ENCODE data around the gene FSTL5.

FSTL5 gene

GRCh38 chr4:161663844-161664243 is 500.0 kb downstream of the FSTL5 start:
- Histone ChIP-seq H3K4me3 (no peak overlapping the region), H3K4me1 (no peaks in the 10 kb centered on the region), H3K36me3 (no peaks in the 10 kb centered on the region), H3K4me2 (no peak overlapping the region), H3K27me3 (no peaks in the 10 kb centered on the region), H3K9ac (no peak overlapping the region), H4K20me1 (no peaks in the 10 kb centered on the region), H3K9me3 (no peaks in the 10 kb centered on the region), H3K27ac (no peak overlapping the region)
- no peak for TF ChIP-seq Cebpa-rat (IDR thresholded peaks at IDR 0.05)

- TF ChIP-seq Cebpa-rat (IDR thresholded peaks at IDR 0.05): no peak
- no peaks in the 10 kb centered on the region for H3K36me3 ChIP-seq
- H3K9ac ChIP-seq: no peak overlapping the region
- H3K4me3 ChIP-seq: no peak overlapping the region
- H3K4me1 ChIP-seq: no peaks in the 10 kb centered on the region
- H3K27me3 ChIP-seq: no peaks in the 10 kb centered on the region
- no peaks in the 10 kb centered on the region for H4K20me1 ChIP-seq
- no peak overlapping the region for H3K27ac ChIP-seq
- no peak overlapping the region for H3K4me2 ChIP-seq
- H3K9me3 ChIP-seq: no peaks in the 10 kb centered on the region
Observed at GRCh38 chr4:161658676-161659075, 505.1 kb downstream of the FSTL5 start.

- Histone ChIP-seq H3K27me3 (no peaks in the 10 kb centered on the region), H3K9ac (no peak overlapping the region)
- no peak for TF ChIP-seq Cebpa-rat (IDR thresholded peaks at IDR 0.05)
Observed at GRCh38 chr4:161657616-161658015, 506.2 kb downstream of the FSTL5 start.

GRCh38 chr4:161656594-161656993 is 507.2 kb downstream of the FSTL5 start:
- no peaks in the 10 kb centered on the region for H4K20me1 ChIP-seq
- no peaks in the 10 kb centered on the region for H3K9me3 ChIP-seq
- H3K27ac ChIP-seq: no peak overlapping the region
- TF ChIP-seq Cebpa-rat (IDR thresholded peaks at IDR 0.05): no peak
- H3K4me1 ChIP-seq: no peaks in the 10 kb centered on the region
- no peak overlapping the region for H3K4me2 ChIP-seq
- no peak overlapping the region for H3K4me3 ChIP-seq
- no peaks in the 10 kb centered on the region for H3K36me3 ChIP-seq
- no peaks in the 10 kb centered on the region for H3K27me3 ChIP-seq
- no peak overlapping the region for H3K9ac ChIP-seq

More at GRCh38 chr4:161657616-161658015, 506.2 kb downstream of the FSTL5 start:
- no peak overlapping the region for H3K4me2 ChIP-seq
- no peaks in the 10 kb centered on the region for H3K36me3 ChIP-seq
- H4K20me1 ChIP-seq: no peaks in the 10 kb centered on the region
- H3K4me3 ChIP-seq: no peak overlapping the region
- H3K9me3 ChIP-seq: no peaks in the 10 kb centered on the region
- no peak overlapping the region for H3K27ac ChIP-seq
- no peaks in the 10 kb centered on the region for H3K4me1 ChIP-seq

GRCh38 chr4:161655148-161655547 is 508.7 kb downstream of the FSTL5 start:
- H3K9me3 ChIP-seq: no peaks in the 10 kb centered on the region
- no peaks in the 10 kb centered on the region for H3K27me3 ChIP-seq
- H3K36me3 ChIP-seq: no peaks in the 10 kb centered on the region
- no peak overlapping the region for H3K27ac ChIP-seq
- TF ChIP-seq Cebpa-rat (IDR thresholded peaks at IDR 0.05): no peak
- H3K4me3 ChIP-seq: no peak overlapping the region
- H3K4me1 ChIP-seq: peaks cover 5% of the 10 kb centered on the region; the same call in 1 of the 2 replicates
- no peaks in the 10 kb centered on the region for H4K20me1 ChIP-seq
- no peak overlapping the region for H3K4me2 ChIP-seq
- H3K9ac ChIP-seq: no peak overlapping the region

GRCh38 chr4:161653697-161654096 is 510.1 kb downstream of the FSTL5 start:
- Histone ChIP-seq H3K27me3 (no peaks in the 10 kb centered on the region), H3K27ac (no peak overlapping the region), H3K9me3 (no peaks in the 10 kb centered on the region), H3K4me3 (no peak overlapping the region), H3K4me1 (peaks cover 5% of the 10 kb centered on the region; the same call in 1 of the 2 replicates), H4K20me1 (no peaks in the 10 kb centered on the region), H3K9ac (no peak overlapping the region), H3K36me3 (no peaks in the 10 kb centered on the region), H3K4me2 (no peak overlapping the region)
- TF ChIP-seq Cebpa-rat (IDR thresholded peaks at IDR 0.05): no peak

- H3K4me2 ChIP-seq: no peak overlapping the region
- H3K27ac ChIP-seq: no peak overlapping the region
- peaks cover 6% of the 10 kb centered on the region; the same call in 1 of the 2 replicates for H3K9me3 ChIP-seq
- no peaks in the 10 kb centered on the region for H3K36me3 ChIP-seq
- peaks cover 5% of the 10 kb centered on the region; the same call in 1 of the 2 replicates for H3K4me1 ChIP-seq
- H4K20me1 ChIP-seq: no peaks in the 10 kb centered on the region
- TF ChIP-seq Cebpa-rat (IDR thresholded peaks at IDR 0.05): no peak
- H3K4me3 ChIP-seq: no peak overlapping the region
- no peak overlapping the region for H3K9ac ChIP-seq
- no peaks in the 10 kb centered on the region for H3K27me3 ChIP-seq
Observed at GRCh38 chr4:161651586-161651985, 512.2 kb downstream of the FSTL5 start.

GRCh38 chr4:161650812-161651211 is 513.0 kb downstream of the FSTL5 start:
- no peak overlapping the region for H3K9ac ChIP-seq

GRCh38 chr4:161647757-161648156 is 516.0 kb downstream of the FSTL5 start:
- H3K4me1 ChIP-seq: peaks cover 5% of the 10 kb centered on the region; the same call in 1 of the 2 replicates
- no peak overlapping the region for H3K27ac ChIP-seq
- no peaks in the 10 kb centered on the region for H4K20me1 ChIP-seq
- no peak for TF ChIP-seq Cebpa-rat (IDR thresholded peaks at IDR 0.05)
- H3K4me3 ChIP-seq: no peak overlapping the region
- H3K9ac ChIP-seq: no peak overlapping the region
- H3K9me3 ChIP-seq: peaks cover 6% of the 10 kb centered on the region; the same call in 1 of the 2 replicates
- H3K4me2 ChIP-seq: no peak overlapping the region
- H3K36me3 ChIP-seq: no peaks in the 10 kb centered on the region
- H3K27me3 ChIP-seq: no peaks in the 10 kb centered on the region

More at GRCh38 chr4:161650812-161651211, 513.0 kb downstream of the FSTL5 start:
- H3K36me3 ChIP-seq: no peaks in the 10 kb centered on the region
- H3K4me2 ChIP-seq: peak overlapping the region; percentile 11; the same call in 1 of the 2 replicates
- peaks cover 5% of the 10 kb centered on the region; the same call in 1 of the 2 replicates for H3K4me1 ChIP-seq
- TF ChIP-seq Cebpa-rat (IDR thresholded peaks at IDR 0.05): no peak
- no peaks in the 10 kb centered on the region for H3K27me3 ChIP-seq
- no peaks in the 10 kb centered on the region for H4K20me1 ChIP-seq
- H3K27ac ChIP-seq: no peak overlapping the region
- H3K4me3 ChIP-seq: no peak overlapping the region
- H3K9me3 ChIP-seq: peaks cover 6% of the 10 kb centered on the region; the same call in 1 of the 2 replicates

- Histone ChIP-seq H3K4me3 (no peak overlapping the region), H3K9me3 (peaks cover 4% of the 10 kb centered on the region; the same call in 1 of the 2 replicates), H4K20me1 (no peaks in the 10 kb centered on the region), H3K27ac (no peak overlapping the region), H3K9ac (no peak overlapping the region), H3K36me3 (no peaks in the 10 kb centered on the region), H3K4me1 (no peaks in the 10 kb centered on the region), H3K4me2 (no peak overlapping the region), H3K27me3 (no peaks in the 10 kb centered on the region)
- TF ChIP-seq Cebpa-rat (IDR thresholded peaks at IDR 0.05): no peak
Observed at GRCh38 chr4:161642708-161643107, 521.1 kb downstream of the FSTL5 start.

Data from BLaER1 (cell line).